Prostate gland (tissue), 2 donors: ENCODE results near the gene PSME2. TPM values are rescaled to one million over a fixed set of nuclear protein-coding genes. Genes with fewer than 3 reads are reported as not detected.

Source experiments
- DNase-seq: peaks from one replicate; pipeline ENCODE4 v3.0.0-alpha.2; 2019; ENCODE audit warnings: low spot score
- H3K27ac ChIP-seq, 2 donors: fragments of 200-600 bp; sonication (generic); 2 replicates each; pipeline ENCODE4 v1.5.1; 2017 to 2019
- H3K27me3 ChIP-seq: fragments of 200-600 bp; sonication (generic); replicated peaks from 2 replicates; pipeline ENCODE4 v1.5.1; 2019; ENCODE audit not compliant: insufficient read depth
- H3K36me3 ChIP-seq, 2 donors: fragments of 200-600 bp; sonication (generic); 1 replicate in 1 of 2; 2 replicates in 1 of 2; pipeline versions ENCODE4 v1.5.1 to v1.8.1; 2017 to 2019
- H3K4me1 ChIP-seq: fragments of 200-600 bp; sonication (generic); replicated peaks from 2 replicates; pipeline ENCODE4 v1.5.1; 2019
- H3K4me3 ChIP-seq, 2 donors: fragments of 200-600 bp; sonication (generic); 2 replicates each; pipeline ENCODE4 v1.5.1; 2017 to 2019
- H3K9me3 ChIP-seq: fragments of 200-600 bp; sonication (generic); 2 replicates; pipeline ENCODE4 v1.5.1; 2017
- POLR2A ChIP-seq: fragments of 450-650 bp; IDR thresholded peaks from one replicate; pipeline ENCODE4 v1.6.1; 2016; ENCODE audit warnings: antibody characterized with exemption, mild to moderate bottlenecking
- POLR2AphosphoS5 ChIP-seq: sonication (generic); formaldehyde crosslinking; IDR thresholded peaks from one replicate; pipeline ENCODE4 v1.6.1; 2017; ENCODE audit warnings: antibody characterized with exemption
- WGBS: methylation state at CpG from one replicate; pipeline ENCODE4 v1.1.5; 2018; 5-methylcytosine and 5-hydroxymethylcytosine counted together
- intact Hi-C: fragments of 100-400 bp; cut with DNase I; formaldehyde crosslinking; loops from one replicate; pipeline ENCODE4 v1.14.2; 2022
- total RNA-seq, 2 donors: library from RNA; depleted of rRNA; stranded (reverse); fragments of >200 nt; gene quantifications; one replicate each; pipeline ENCODE4 v1.1.0, GENCODE V29; 2016
- TF ChIP-seq, protein P1 (sequence below), 4 experiments: fragments of 200-600 bp in 2 of 4; fragments of 450-650 bp in 2 of 4; sonication (generic) in 2 of 4; IDR thresholded peaks; 1 replicate in 3 of 4; 2 replicates in 1 of 4; pipeline ENCODE4 v1.5.1; 2016 to 2019; ENCODE audit warnings: antibody characterized with exemption in 4 of 4, mild to moderate bottlenecking in 2 of 4, moderate library complexity in 2 of 4

PSME2 gene
- total RNA-seq, 2 donors from 2014 or later: 34.5 to 89.3 TPM

DNA sequence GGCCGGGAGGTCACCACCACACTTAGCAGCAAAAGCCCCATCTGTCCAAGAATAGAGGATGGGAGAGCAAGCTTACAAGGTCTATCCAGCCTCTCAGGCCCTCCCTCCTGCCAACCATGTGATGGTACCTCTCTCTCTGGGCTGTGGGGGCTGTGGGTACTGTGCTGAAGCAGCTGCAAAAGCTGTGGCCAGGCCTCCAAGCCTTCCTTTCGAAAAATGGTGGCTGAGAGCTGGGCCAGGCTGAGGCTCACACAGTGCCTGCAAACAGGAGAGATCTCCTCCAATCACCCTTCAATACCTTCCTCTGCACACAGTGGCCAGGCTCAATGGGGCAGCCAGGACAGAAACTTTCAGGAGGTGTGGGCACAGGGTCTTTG lies 41.1 kb upstream of the PSME2 start:
- Histone ChIP-seq H3K36me3 (peaks cover 0 to 26% of the 10 kb centered on the region in 2 donors), H3K27me3 (no peaks in the 10 kb centered on the region), H3K9me3 (no peaks in the 10 kb centered on the region), H3K27ac (peak overlapping the region in 1 of 2 donors; percentile 70), H3K4me3 (no peak overlapping the region), H3K4me1 (peaks cover 4% of the 10 kb centered on the region)
- TF ChIP-seq, protein P1, sequence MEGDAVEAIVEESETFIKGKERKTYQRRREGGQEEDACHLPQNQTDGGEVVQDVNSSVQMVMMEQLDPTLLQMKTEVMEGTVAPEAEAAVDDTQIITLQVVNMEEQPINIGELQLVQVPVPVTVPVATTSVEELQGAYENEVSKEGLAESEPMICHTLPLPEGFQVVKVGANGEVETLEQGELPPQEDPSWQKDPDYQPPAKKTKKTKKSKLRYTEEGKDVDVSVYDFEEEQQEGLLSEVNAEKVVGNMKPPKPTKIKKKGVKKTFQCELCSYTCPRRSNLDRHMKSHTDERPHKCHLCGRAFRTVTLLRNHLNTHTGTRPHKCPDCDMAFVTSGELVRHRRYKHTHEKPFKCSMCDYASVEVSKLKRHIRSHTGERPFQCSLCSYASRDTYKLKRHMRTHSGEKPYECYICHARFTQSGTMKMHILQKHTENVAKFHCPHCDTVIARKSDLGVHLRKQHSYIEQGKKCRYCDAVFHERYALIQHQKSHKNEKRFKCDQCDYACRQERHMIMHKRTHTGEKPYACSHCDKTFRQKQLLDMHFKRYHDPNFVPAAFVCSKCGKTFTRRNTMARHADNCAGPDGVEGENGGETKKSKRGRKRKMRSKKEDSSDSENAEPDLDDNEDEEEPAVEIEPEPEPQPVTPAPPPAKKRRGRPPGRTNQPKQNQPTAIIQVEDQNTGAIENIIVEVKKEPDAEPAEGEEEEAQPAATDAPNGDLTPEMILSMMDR (IDR thresholded peaks at IDR 0.05): no peak
- TF ChIP-seq POLR2AphosphoS5 (no peak), POLR2A (no peak)
- intact Hi-C loops: no loop called here
- 85% methylated on average over 2 of the region's 2 CpGs for WGBS
- no peak for DNase-seq

DNA sequence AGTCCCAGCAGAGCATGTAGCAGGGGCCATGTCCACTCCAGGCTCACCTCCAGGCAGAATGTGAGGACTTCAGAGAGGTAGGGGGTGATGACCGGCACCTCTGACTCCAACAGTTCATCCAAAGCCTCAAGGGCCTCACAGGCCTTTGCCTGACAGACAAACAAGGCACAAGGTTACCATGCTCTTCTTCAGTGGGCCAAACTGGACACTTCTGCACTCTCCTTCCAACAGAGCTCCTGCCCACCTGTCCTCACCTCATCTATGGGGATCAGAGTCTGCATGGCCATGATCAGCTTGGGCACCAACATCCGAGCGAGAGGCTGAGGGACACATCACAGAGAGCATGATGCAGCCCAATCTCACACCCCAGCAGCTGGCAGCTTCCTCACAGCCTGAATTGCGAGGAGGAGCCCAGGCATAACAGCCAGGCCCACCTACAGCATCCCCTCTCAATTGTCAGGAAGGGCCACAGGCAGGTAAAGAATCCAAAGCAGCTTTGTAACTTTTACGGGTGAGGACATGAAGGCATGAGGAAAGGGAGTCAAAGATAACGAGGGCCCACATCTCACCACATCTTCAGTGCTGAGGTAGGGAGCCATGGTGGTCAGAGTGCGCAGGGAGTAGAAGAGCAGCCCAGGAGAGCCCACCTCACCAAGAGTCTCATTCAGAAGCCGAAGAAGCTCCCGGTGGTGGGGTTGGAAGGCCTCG lies 40.6 kb upstream of the PSME2 start:
- no peak overlapping the region for H3K4me3 ChIP-seq
- peaks cover 0 to 26% of the 10 kb centered on the region in 2 donors for H3K36me3 ChIP-seq

DNA sequence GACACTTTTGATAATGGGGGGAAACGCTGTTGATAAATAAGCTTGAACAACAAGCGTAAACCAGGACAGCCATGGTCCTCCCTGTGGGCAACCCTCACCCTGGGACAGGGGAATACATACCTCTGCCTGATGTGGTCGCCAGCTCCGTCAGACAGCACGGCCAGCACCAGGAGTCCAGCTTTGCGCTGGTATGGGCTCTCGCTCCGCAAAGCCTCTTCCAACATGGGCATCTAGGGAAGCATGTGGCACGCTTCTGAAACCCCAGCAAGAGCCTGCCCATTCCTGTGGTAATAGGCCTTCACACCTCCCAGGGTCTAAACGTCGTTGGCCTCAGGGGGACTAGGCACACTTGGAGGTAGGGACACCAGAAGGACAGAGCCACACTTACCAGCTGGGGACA lies 39.3 kb upstream of the PSME2 start:
- Histone ChIP-seq H3K9me3 (no peaks in the 10 kb centered on the region), H3K27ac (no peak overlapping the region), H3K36me3 (peaks cover 0 to 26% of the 10 kb centered on the region in 2 donors), H3K4me1 (peaks cover 4% of the 10 kb centered on the region), H3K4me3 (no peak overlapping the region), H3K27me3 (no peaks in the 10 kb centered on the region)
- no peak for DNase-seq
- WGBS: 89% methylated on average over 11 of the region's 11 CpGs
- TF ChIP-seq POLR2AphosphoS5 (no peak), POLR2A (no peak)
- TF ChIP-seq, protein P1 (IDR thresholded peaks at IDR 0.05): no peak
- intact Hi-C loops: no loop called here

More for the DNA sequence above, 40.6 kb upstream of the PSME2 start:
- Histone ChIP-seq H3K9me3 (no peaks in the 10 kb centered on the region), H3K4me1 (peaks cover 4% of the 10 kb centered on the region), H3K27me3 (no peaks in the 10 kb centered on the region), H3K27ac (no peak overlapping the region)
- DNase-seq: no peak
- 93% methylated on average over 10 of the region's 10 CpGs for WGBS
- intact Hi-C loops: no loop called here
- TF ChIP-seq POLR2A: no peak
- TF ChIP-seq POLR2AphosphoS5: no peak
- TF ChIP-seq, protein P1 (IDR thresholded peaks at IDR 0.05): no peak

DNA sequence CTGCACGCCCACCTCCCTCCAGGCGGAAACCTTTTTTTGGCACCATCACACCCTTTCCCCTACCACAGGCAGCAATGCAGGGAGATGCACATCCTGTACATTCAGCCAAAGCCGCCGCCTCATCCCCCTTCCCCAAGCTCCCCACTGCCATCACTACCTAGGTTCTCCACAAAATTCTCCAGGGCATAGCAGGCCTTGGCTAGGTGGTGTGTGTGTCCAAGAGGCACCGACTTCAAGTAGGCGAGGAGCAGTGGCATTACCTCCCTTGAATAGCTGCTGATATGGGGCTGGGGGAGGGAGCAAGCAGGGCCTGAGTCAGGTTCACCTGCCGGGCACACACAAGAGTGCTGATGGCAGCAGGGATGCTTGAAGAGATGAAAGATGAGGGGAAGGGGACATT lies 38.6 kb upstream of the PSME2 start:
- peaks cover 0 to 26% of the 10 kb centered on the region in 2 donors for H3K36me3 ChIP-seq
- 97% methylated on average over 7 of the region's 7 CpGs for WGBS
- H3K9me3 ChIP-seq: no peaks in the 10 kb centered on the region
- no peak overlapping the region for H3K4me3 ChIP-seq
- intact Hi-C loops: no loop called here
- DNase-seq: no peak
- no peak overlapping the region for H3K27ac ChIP-seq
- TF ChIP-seq POLR2A (no peak), POLR2AphosphoS5 (no peak)
- TF ChIP-seq, protein P1 (IDR thresholded peaks at IDR 0.05): no peak
- peaks cover 4% of the 10 kb centered on the region for H3K4me1 ChIP-seq
- H3K27me3 ChIP-seq: no peaks in the 10 kb centered on the region
